Fibroblast of lung (primary cell): ENCODE results near the gene ACTL10.
"Not testable (repeated sequence)": the region's sequence is repeated elsewhere in the genome, so short reads cannot be mapped to it uniquely, and the experiment has no call there.

Source experiments
- CTCF ChIP-seq, 2 donors: IDR thresholded peaks in 1 of 2; conservative IDR thresholded peaks in 1 of 2; 1 replicate in 1 of 2; 2 replicates in 1 of 2; pipeline ENCODE4 v1.5.1; 2011 to 2012; ENCODE audit warnings: low read length in 2 of 2, control low read depth in 1 of 2, inconsistent platforms in 1 of 2, low read depth in 1 of 2, mild to moderate bottlenecking in 1 of 2
- EZH2 ChIP-seq: IDR thresholded peaks from 2 replicates; pipeline ENCODE4 v1.5.1; 2012; ENCODE audit warnings: low read length, control low read depth, mild to moderate bottlenecking; ENCODE audit errors: missing control alignments

DNA sequence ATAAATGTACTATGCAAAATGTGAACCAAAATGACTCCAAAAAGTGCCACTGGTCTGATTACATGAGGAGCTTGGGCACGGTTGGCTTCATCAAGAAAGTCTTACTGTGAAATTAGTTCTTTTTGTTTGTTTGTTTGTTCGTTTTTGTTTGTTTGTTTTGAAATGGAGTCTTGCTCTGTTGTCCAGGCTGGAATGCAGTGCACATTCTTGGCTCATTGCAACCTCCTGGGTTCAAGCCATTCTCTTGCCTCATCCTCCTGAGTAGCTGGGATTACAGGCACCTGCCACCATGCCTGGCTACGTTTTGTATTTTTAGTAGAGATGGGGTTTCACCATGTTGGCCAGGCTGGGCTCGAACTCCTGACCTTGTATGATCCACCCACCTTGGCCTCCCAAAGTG is 34.8 kb upstream of the ACTL10 start:
- not testable (repeated sequence) for TF ChIP-seq CTCF (conservative IDR thresholded peaks at IDR 0.05 in 1 of 2, IDR thresholded peaks at IDR 0.05 in 1 of 2; ENCODE audit: low read depth in 1 of 2, low read length in 2 of 2); EZH2
